ENCODE measurements around the gene ZNF148.

GRCh38 chr3:125190786-125191185 is 184.3 kb downstream of the ZNF148 start:
- TF ChIP-seq EZH2 (IDR thresholded peaks at IDR 0.05; ENCODE audit: borderline replicate concordance, low read depth, low read length, severe bottlenecking) (no peak), CTCF (IDR thresholded peaks at IDR 0.05; ENCODE audit: borderline replicate concordance, extremely low read depth, low read length, poor library complexity, severe bottlenecking) (no peak)
